HG03066 (cell line): ENCODE results near the gene HPS5.

ENCODE experiments used
- ATAC-seq: cut with Tn5 transposase; IDR thresholded peaks from one replicate; pipeline ENCODE4 v1.9.1; 2021; ENCODE audit warnings: low read depth; ENCODE audit not compliant: unreplicated experiment

Gene HPS5

GRCh38 chr11:18243783-18244362 is 78.1 kb downstream of the HPS5 start:
- no peak for ATAC-seq

DNA sequence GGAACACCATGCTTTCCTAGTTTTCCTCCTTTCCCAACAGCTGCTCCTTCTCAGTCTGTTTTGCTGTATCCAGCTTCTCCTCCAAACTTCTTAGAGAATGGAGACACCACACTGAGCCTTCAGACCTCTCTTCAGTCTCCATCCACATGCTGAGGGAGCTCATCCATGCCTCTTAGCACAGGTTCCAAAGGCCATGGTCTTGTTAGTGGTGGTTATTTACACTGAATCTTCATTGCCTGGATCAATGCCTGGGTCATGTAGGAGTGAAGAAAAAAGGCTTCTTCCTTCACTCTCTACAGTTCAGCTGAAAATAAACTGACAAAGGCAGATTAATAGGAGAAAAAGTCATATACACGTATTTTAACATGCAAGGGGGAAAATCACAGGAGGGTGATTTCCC is 82.3 kb downstream of the HPS5 start:
- ATAC-seq = no peak

- no peak for ATAC-seq
Measured at GRCh38 chr11:18236664-18237356, 85.1 kb downstream of the HPS5 start, which contains the start of gene SAA4. TSS of gene SAA4 (minus strand) at chr11:18236802. CDS start at chr11:18235926, 876 bp downstream.

- ATAC-seq = no peak
Measured at GRCh38 chr11:18235394-18236334, 86.3 kb downstream of the HPS5 start.

- no peak for ATAC-seq
Measured at GRCh38 chr11:18233912-18234311, 88.0 kb downstream of the HPS5 start.

DNA sequence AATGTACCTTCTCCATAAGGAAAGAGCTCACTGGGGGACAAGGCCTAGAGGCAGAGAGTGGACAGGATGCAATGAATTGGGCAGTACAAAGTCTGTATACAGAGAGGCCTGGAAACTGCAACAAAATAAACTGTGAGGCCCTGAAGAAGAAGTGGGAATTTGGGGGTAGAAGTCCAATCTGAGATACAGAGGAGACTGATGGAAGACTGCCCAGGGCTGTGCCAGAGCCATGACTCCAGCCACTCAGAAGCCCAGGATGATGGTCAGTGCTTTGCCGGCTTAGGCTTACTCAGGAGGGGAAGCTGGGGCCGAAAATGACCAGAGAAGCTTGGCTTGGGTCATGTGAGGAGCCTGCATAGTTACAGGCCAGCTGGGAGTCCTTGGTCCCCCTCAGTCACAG is 91.1 kb downstream of the HPS5 start:
- no peak for ATAC-seq

DNA sequence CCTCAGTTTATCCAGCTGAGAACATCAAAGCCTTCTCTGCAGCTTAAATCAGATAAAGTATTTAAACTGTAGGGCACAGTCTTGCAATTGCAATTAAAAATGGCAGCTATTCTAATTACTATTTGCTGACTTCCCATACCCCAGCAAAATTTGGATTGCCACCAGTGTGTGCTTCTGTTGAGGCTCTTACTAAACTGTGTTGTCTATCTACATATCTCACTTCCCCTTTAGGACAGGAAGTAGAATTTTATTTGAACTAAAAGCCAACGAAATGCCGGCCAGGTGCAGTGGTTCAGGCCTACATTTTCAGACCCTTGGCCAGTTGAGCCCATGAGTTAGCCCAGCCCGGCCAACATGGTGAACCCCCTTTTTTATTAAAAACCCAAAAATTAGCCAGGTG is 92.4 kb downstream of the HPS5 start:
- ATAC-seq = peak; percentile 93
